ENCODE results near the gene PLAU.

Gene PLAU

DNA sequence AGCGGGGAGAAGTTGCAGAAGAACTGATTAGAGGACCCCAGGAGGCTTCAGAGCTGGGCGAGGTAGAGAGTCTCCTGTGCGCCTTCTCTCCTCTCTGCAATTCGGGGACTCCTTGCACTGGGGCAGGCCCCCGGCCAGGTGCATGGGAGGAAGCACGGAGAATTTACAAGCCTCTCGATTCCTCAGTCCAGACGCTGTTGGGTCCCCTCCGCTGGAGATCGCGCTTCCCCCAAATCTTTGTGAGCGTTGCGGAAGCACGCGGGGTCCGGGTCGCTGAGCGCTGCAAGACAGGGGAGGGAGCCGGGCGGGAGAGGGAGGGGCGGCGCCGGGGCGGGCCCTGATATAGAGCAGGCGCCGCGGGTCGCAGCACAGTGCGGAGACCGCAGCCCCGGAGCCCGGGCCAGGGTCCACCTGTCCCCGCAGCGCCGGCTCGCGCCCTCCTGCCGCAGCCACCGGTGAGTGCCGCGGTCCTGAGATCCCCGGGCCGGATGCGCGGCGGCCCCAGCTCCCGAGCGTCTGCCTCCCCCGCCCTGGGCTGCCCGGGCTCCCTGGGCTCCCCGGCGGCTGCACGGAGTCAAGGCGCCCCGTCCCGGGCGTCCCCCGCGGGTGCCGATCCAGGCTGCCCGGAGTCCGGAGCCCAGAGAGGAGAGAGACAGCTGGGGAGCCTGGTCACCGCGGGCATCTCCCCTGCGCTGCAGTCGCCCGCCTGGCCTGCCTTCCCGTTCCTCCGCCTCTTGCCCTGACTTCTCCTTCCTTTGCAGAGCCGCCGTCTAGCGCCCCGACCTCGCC, at the start of gene PLAU:
Gene PLAU, plus strand, starts transcription at position 369 of the 789 bp plus-strand sequence. CDS start 424 bp downstream, outside the sequence.
- in situ Hi-C loops (cut with MboI; ENCODE audit: low sequenced_read_pairs) = no loop called here

DNA sequence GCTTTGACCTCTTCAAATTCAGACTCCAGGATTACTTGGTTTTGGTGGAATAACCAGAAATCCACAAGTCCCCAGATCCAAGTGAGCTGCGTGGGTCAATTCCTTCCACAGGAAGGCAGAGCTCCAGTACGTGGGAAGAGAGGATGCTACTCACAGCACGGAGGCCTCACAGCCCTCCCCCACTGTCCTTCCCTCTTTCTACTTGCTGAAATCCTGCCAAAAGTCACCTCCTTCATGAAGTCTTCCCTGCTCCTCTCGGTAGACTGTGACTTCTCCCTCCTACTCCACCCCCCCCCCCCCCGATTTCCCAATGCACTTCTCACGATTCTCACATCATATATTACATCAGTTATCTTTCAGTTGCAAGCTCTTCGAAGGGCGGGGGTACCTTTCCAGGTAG, 48.9 kb upstream of the PLAU start:
- in situ Hi-C loops (cut with MboI; ENCODE audit: low sequenced_read_pairs) = no loop called here

DNA sequence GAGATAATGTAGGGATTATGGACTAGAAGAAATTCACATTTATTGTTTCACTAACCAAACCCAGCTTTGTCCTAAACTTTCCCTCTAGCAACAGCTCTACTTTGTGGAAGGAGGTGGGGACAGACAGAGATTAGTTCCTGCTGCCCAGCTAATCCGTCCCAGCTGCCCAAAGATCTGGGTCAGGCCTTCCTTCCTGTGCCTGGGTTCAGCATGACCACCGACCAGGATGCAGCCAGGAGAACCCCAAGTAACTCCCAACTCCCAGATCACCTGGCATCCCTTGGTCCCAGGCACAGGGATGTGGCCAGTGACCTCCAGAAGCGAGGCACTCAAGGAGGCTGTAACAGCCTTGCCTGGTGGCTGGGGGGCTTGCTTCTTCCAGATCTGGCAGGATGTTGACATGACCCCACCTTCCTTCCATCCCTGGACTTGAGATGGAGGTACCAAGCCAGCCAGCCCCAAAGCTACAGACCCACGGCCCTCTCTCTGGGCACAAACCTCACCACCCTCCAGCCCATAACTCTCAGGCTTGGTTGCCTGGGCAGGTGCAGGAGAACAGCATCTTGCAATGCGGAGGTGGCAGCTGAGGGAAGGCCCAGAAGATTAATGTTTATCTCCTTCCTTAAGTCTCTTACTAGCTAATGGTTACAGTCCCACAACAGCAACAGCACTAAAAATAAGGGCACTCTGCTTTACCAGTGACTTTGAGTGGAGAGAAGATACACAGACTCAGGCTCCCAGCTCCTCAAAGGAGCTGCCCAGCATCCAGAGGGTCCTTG, 47.7 kb upstream of the PLAU start:
- in situ Hi-C loops (cut with MboI; ENCODE audit: low sequenced_read_pairs) = no loop called here

DNA sequence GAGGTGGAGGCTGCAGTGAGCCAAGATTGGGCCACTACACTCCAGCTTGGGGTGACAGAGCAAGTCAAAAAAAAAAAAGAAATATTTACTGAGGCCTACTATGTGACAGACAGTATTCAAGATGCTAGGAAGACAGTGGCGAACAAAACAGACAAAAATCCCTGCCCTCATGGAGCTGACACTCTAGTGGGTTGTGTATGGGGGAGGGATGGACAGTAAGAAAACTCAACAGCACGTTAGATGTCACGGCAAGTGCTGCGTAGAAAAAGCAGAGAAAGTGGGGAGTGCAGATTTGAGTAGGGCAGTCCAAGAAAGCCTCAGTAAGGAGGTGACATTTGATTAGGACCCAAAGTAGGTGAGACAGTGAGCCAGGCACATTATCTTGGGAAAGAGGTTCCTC, 46.7 kb upstream of the PLAU start:
- in situ Hi-C loops (cut with MboI; ENCODE audit: low sequenced_read_pairs) = no loop called here

DNA sequence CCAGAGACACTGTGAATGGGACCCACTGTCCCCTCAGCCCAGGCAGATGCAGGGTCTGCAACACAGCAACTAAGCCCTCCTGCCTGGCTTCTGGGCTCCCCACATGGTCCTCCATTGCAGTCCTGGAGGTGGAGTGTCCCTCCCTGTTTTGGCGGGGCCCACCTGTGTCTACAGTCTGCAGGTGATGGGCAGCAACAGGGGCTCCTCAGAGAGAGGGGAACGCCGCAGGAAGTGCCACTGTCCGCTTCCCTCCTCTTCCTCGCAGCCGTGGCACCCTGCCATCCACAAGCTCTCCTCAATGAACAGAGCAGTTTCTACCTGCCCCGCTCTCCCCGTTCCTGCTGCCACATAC, 45.8 kb upstream of the PLAU start:
- in situ Hi-C loops (cut with MboI; ENCODE audit: low sequenced_read_pairs) = no loop called here

DNA sequence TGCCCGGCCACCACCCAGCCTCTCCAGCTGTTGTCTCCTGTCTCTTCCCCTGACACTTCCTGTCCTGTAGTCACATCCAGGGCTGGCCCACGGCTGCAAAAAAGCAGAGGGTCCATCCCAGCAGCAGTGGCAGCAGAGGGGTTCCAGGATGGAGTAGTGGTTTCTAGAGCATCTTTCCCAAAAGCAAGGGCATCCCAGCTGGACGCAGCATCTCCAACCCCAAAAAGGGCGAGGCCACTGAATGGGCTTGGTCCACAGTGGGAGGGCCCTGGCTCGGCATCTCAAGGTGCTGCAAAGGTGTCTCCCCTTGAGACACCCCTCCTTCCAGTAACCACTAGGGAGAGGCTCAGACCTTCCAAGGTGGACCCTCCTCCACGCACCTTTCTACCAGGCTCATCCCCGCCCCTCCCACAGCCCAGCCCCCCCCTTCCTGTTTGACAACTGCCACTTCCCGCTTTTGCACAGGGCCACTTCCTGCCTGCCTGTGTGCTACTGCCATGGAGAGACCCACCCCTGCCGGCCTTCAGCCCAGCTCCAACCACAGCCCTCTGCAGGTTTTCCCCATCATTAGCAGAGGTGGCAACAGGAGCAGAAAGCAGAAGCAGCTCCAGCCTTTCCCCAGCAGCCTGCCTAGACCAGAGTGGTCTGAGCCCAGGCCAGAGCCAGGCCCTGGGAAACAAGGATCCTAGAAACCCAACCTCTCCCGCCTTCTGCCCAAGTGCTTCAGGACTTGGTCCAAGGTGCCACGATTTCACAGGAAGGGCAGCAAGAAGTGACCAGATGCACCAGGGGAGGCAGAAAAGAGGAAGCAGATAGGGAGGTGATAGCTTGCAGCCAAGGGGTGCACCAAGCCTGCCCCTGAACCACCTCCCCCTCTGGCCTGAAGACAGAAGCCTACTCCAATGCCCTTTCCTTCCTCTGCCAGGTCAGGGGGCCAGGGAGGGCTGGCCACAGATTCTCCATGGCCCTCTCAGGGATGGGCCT, 45.2 kb upstream of the PLAU start:
- in situ Hi-C loops (cut with MboI; ENCODE audit: low sequenced_read_pairs) = no loop called here

DNA sequence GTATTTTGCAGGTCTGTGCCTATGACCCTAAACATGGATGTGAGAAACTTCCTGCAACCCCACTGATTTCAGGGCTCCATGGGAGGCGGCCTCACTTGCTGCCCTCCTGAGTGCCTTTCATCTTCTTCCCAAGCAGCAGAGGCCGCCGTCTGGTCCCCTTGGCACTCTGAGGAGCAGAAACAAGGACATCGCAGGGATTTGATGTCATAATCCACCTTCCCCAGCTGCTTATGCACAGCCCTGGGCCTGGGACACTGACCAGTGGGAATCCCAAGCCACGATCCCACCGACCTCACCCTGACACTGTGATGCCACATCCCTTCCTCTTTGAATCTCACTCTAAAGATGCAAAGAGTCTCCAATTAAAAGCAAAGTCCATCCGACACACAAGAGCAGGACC, 44.3 kb upstream of the PLAU start:
- in situ Hi-C loops (cut with MboI; ENCODE audit: low sequenced_read_pairs) = no loop called here

DNA sequence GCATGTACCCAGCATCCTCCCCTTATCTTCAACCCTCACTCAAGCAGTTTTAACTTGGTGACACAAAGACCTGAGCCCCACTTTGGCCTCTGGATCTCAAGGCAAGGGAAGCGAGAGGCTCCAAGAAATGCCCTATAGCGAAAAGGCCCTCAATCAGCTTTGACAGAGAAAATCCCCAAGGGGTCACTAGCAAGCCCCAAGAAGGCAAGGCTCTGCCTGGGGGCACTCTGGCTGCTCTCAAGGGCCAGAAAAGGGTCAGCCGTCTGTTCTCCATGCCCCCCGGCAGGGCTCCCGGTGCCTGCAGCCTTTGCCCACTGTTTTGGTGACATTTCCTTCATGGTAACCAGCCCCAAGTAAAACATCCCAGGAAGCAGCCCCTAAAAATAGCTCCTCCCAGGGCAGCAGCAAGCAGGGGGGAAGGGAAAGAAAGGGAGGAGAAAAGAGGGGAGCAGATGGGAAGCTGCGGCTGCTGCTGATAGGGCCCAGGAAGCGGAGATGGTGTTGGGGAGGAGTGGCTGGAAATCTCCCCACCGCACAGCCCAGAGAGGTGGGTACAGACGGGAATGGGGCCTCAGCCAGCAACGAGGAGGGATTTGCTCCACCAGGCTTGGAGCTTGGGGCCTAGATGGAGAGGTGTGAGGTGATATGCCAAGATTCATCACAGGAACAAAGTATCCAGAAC, 43.7 kb upstream of the PLAU start:
- in situ Hi-C loops (cut with MboI; ENCODE audit: low sequenced_read_pairs) = no loop called here

DNA sequence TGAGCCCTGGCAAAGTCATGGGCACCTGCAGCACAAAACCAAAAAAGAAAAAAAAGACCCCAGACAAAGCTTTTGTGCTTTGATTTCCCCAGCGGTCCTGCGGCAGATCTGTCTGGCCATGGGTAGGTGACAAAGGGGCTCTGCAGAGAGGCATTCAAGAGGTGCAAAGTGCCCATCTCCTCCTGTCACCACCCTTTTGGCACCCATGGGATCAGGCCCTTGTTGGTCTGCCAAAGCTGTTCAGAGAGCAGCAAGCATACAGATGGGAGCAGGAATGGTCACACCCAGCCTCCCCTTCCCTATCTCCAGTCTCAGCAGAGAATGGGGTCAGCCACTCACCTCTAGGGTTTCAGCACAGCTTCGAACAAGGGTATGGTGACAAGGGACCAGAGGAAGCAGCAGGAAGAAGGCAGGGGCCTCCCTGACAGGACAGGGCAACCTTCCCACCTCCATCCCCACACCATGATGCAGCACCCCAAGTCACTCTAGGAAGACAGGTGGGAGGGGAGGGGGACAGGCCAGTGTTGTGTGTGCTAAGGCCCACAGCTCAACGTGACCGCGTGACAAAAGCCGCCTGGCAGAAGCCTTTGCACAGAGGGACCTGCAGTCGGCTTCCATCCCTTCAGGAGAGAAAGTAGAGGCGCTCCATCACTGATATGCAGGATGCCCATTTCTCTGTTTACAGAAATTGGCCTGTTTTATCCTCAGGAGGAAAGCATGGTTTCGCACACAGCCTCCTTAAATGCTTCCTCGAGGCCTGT, 42.9 kb upstream of the PLAU start:
- in situ Hi-C loops (cut with MboI; ENCODE audit: low sequenced_read_pairs) = no loop called here

DNA sequence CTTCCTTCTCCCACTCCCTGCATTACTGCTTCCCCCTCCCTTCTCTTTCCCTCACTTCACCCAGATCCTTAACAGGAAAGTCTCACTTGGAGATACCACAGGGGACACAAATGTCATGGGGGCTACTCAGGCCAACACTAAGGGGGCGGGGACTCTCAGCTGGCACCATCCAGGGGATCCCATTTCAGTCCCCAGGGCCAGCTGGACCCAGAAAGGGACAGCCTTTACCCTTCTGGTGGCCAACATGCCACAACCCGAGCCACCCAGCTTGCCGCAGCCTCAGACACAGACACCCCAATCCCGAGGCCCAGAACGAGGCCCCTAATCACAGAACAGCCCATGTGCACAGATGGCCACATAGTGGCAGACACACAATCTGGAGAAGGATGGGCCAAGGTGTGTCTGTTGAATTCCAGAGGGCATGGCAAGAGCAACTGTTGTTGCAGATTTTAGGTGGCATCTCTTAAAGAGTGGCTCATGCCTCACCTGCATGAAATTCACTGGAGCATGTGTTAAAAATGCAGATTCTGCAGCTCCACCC, 42.2 kb upstream of the PLAU start:
- in situ Hi-C loops (cut with MboI; ENCODE audit: low sequenced_read_pairs) = no loop called here

DNA sequence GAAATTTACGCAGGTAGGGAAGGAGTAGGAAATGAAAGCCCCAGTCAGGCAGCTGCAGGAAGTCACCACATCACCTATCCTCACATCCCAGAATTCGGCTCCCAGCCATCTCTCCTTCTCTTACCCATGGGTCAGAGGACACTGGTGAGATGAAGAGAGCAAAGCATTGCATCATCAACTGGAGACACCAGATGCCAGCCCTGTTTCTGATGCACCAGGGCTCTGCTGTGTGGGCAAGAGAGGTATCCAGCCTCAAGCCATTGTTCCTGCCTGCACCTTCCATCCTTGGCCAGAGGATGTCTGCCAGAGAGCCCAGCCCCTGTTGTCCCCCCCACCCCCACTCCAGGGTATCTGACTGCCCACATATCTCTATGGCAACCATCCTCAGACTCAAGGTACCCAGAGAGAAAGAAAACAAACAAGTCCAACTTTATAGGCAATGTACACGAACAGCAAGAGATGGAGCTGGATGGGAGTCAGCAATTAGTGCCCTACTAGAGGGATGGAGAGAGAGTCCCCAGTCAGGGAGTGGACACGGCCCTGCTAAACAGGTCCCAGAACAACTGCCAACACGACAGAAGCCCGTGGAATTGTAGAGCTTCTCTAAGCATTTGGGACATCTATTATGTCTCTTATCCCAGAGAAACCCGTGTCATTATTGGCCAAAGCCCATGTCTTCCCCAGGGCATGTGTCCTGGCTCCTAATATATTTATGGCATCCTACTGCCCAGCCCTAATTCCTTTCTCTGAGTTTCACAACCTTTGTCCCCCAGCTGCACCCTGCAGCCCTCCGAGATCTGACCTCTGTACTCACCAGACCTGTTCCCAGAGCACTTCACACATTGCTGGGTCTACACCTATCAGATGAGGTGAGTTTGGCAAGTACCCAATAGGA, 39.4 kb upstream of the PLAU start:
- in situ Hi-C loops (cut with MboI; ENCODE audit: low sequenced_read_pairs) = no loop called here

DNA sequence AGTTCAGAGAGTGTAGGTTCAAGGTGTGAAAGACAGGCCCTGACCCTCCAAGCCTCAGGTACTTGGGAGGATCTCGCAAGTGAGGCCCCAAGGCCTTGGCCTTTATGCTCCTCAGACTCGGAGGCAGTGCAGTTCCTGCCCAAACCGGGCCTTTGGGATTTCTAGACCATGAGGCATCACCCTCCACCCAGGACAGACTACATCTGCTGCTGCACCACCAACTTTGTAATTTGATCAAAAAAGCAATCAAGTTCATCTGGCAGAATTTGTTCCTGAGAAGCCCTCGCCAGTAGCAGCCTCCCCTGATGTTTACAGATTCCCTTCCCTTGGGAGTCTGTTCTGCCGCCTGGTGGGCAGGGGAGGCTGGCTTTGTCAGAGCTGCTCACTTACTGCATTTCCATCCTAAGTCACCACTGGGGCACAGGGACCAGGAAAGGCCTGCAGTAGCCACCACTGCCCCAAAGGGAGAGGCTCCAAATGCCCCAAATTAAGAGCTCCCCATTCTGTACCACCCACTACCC, 38.7 kb upstream of the PLAU start:
- in situ Hi-C loops (cut with MboI; ENCODE audit: low sequenced_read_pairs) = no loop called here

DNA sequence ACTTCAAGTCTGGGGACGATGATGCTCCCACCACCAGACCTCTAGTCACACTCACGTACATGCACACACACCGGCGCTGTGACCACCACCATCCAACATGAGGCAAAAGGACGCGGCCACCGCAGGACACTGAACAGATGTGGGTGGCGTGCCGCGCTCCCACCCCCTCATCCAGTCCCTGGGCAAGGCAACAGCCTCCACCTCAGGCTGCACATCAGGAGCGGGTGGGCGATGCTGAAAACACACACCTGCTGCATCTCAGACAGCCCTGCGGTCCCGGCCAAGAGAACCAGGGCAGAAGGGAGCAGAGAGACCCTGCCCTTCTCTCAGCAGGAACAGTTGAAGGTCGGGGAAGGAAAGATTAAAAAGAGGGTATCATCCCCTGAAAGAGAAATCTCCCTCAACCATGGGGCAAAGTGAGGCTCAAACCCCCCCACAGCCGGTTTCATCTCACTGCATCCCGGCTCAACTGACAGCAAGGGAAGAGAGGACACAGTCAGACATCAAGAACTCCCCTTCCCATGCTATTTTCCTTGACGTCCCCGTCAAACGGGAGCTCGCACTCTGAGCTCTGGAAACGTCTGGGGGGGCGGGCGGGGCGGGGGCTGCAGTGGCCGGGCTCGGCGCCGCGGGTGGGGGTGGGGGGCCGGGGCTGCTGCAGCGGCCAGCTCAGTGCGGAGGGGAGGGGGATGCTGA, 37.6 kb upstream of the PLAU start:
- in situ Hi-C loops (cut with MboI; ENCODE audit: low sequenced_read_pairs) = no loop called here

DNA sequence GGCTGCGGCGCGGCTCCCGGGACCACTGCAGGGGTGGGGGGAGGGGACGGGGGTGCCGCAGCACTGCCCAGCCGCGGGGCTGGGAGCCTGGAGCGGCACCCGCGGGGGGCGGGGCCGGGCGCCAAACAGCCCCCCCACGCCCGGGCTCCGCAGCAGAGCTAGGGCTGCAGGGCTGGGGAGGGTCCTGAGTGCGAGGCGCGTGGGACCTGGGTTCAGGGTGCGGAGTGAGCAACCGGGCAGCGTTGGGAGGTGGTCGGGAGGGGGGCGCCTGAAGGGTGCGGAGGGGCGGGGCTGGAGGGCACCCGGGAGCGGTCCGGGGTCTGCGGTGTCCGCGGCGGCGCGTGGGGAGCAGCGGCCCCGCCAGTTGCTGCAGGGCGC, 37.1 kb upstream of the PLAU start:
- in situ Hi-C loops (cut with MboI; ENCODE audit: low sequenced_read_pairs) = no loop called here

DNA sequence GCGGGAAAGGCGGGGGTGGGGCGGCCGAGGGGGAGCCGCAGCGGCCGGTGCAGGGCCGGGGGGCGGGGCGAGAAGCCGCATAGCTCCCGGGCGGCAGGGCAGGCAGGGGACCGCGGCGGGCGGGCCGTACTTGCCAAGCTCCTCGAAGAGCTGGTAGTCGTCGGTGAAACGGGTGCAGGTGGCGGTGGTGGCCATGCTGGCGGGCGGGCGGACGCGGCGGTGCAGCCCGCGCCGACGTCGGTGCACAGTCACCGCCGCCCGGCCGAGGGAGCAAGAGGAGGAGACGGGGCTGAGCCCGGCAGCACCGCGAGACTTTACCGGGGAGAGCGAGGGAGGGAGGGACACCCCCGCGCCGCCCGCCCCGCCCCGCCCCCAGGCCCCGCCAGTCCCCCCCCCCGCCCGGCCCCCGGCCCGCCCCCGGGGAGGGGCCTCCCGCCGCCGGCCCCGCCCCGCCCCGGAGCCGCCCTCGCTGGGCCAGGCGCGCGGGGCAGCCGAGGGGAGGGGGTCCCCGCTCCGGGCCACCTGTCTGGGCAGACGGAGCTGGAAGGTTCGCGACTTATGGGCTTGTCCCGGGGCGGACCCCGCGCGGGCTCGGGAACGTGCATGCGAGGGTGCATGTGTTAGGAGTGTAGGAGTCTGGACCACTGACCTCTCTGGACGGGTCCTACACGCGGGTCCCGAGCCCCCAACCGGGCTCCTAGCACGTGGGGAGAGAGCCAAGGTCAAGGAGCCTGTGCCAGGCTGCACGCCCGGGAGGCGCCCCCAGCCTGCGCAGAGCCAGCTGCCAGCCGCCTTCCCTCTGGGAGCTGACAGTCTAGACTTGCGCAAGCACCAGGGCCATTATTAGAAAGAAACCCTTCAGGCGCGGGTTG, 36.4 kb upstream of the PLAU start, which contains the start of gene CAMK2G:
Gene CAMK2G, minus strand, starts transcription at position 289 of the 872 bp plus-strand sequence. Its CDS starts 94 bp downstream, at position 195.
- in situ Hi-C loops (cut with MboI; ENCODE audit: low sequenced_read_pairs) = no loop called here

DNA sequence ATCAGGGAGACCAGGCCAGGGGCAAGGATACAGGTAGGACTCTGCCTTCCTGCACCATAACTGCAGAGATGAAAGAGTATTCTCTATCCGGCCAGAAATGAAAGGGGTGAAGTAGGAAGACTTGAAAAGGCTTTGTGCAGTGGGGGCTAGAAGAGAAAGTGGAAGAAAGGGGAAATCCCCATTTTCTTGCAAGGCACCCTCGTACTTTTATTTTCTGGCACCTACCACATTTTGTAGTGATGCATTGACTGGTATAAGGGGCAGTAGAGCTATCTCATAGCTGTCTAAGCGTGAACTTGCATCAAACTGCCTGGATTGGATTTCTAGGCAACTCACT, 35.8 kb upstream of the PLAU start:
- in situ Hi-C loops (cut with MboI; ENCODE audit: low sequenced_read_pairs) = no loop called here

DNA sequence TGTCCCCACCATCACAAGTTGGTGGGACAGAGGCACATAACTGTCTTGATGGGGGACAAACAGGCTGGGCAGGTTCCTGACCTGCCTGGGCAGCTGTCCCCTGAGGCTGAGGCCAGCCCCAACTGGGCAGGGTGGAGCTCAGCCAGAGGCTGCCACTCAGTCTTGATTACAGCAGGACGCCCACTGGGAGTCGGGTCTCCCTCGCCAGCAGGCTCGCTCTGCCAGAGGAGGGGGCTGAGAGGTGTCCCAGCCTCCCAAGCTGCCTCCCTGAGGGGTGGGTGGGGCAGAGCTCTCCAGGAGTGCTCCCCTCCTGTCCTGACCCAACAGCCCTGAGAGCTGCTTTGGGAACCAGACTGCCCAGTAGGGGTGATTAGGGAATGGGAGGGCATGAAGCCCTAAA, 34.8 kb upstream of the PLAU start:
- in situ Hi-C loops (cut with MboI; ENCODE audit: low sequenced_read_pairs) = no loop called here

Data from HL-60/S4 treated with phorbol 12-myristate 13-acetate at 8.2 ng/mL for 4 days and 3 days (cell line).